CD8-positive, alpha-beta memory T cell (primary cell): Measurements from ENCODE around the gene DNAJC6. TPM values are rescaled to one million over a fixed set of nuclear protein-coding genes. Genes with fewer than 3 reads are reported as not detected.

Source experiments
- CTCF ChIA-PET: fragments of 350-600 bp; sonication (Branson Sonifier 250); formaldehyde crosslinking; loops from one replicate; lab custom pipeline; 2021; ENCODE audit warnings: antibody characterized with exemption; lab: Charles Lee
- POLR2A ChIA-PET: fragments of 350-600 bp; sonication (Branson Sonifier 250); formaldehyde crosslinking; loops from one replicate; lab custom pipeline; 2021; ENCODE audit warnings: antibody characterized with exemption; lab: Charles Lee
- DNase-seq, 5 donors: peaks; one replicate each; pipeline versions ENCODE4 v3.0.0 to v3.0.0-alpha.2; 2020 to 2022; ENCODE audit warnings: mixed read lengths in 1 of 5
- H3K27ac ChIP-seq: one replicate; pipeline ENCODE4 v1.7.0; 2013; ENCODE audit warnings: low read depth, mild to moderate bottlenecking, low read length, moderate library complexity
- H3K27me3 ChIP-seq: 2 replicates; pipeline ENCODE4 v1.7.0; 2013; ENCODE audit warnings: low read length, mild to moderate bottlenecking; ENCODE audit not compliant: insufficient read depth, poor library complexity, severe bottlenecking
- H3K36me3 ChIP-seq: 2 replicates; pipeline ENCODE4 v1.7.0; 2013; ENCODE audit warnings: mild to moderate bottlenecking, low read length, moderate library complexity; ENCODE audit not compliant: insufficient read depth
- H3K4me1 ChIP-seq: 2 replicates; pipeline ENCODE4 v1.7.0; 2013; ENCODE audit warnings: mild to moderate bottlenecking, low read length, moderate library complexity; ENCODE audit not compliant: insufficient read depth
- H3K4me3 ChIP-seq: 2 replicates; pipeline ENCODE4 v1.7.0; 2013; ENCODE audit warnings: mild to moderate bottlenecking, low read length
- H3K9me3 ChIP-seq: 2 replicates; pipeline ENCODE4 v1.7.0; 2013; ENCODE audit warnings: mild to moderate bottlenecking, low read length
- H3K27ac Mint-ChIP-seq, 8 donors: one replicate each; pipeline ENCODE4 v1.8.0; 2020 to 2021; ENCODE audit warnings: mixed read lengths in 8 of 8, mild to moderate bottlenecking in 6 of 8, inconsistent platforms in 3 of 8, moderate library complexity in 3 of 8
- H3K27me3 Mint-ChIP-seq, 2 donors: one replicate each; pipeline ENCODE4 v1.8.0; 2020 to 2021; ENCODE audit warnings: mixed read lengths in 2 of 2, mild to moderate bottlenecking in 1 of 2, moderate library complexity in 1 of 2
- H3K36me3 Mint-ChIP-seq, 3 donors: one replicate each; pipeline ENCODE4 v1.8.0; 2020 to 2021; ENCODE audit warnings: mixed read lengths in 3 of 3, inconsistent platforms in 1 of 3, mild to moderate bottlenecking in 1 of 3
- H3K4me1 Mint-ChIP-seq, 3 donors: one replicate each; pipeline ENCODE4 v1.8.0; 2020 to 2021; ENCODE audit warnings: mixed read lengths in 3 of 3, inconsistent platforms in 1 of 3, mild to moderate bottlenecking in 1 of 3
- H3K4me3 Mint-ChIP-seq, 7 donors: one replicate each; pipeline ENCODE4 v1.8.0; 2020 to 2021; ENCODE audit warnings: mixed read lengths in 7 of 7, mild to moderate bottlenecking in 6 of 7, moderate library complexity in 4 of 7, inconsistent platforms in 2 of 7
- H3K9me3 Mint-ChIP-seq, 5 donors: one replicate each; pipeline ENCODE4 v1.8.0; 2020 to 2022; ENCODE audit warnings: mixed read lengths in 5 of 5, mild to moderate bottlenecking in 3 of 5, moderate library complexity in 2 of 5, inconsistent platforms in 1 of 5
- polyA plus RNA-seq: library from polyadenylated mRNA; unstranded; fragments of 300-500 nt; fragmentation: Illumina TruSeq; gene quantifications from one replicate; pipeline ENCODE4 v1.2.3, GENCODE V29; 2021
- total RNA-seq, 2 experiments: library from RNA; stranded (reverse); gene quantifications; one replicate each; pipeline ENCODE4 v1.2.3, GENCODE V29; 2021

Gene DNAJC6
- total and polyA plus RNA-seq, 3 experiments from 2014 or later = 1.0 to 5.6 (median 5.1) TPM

DNA sequence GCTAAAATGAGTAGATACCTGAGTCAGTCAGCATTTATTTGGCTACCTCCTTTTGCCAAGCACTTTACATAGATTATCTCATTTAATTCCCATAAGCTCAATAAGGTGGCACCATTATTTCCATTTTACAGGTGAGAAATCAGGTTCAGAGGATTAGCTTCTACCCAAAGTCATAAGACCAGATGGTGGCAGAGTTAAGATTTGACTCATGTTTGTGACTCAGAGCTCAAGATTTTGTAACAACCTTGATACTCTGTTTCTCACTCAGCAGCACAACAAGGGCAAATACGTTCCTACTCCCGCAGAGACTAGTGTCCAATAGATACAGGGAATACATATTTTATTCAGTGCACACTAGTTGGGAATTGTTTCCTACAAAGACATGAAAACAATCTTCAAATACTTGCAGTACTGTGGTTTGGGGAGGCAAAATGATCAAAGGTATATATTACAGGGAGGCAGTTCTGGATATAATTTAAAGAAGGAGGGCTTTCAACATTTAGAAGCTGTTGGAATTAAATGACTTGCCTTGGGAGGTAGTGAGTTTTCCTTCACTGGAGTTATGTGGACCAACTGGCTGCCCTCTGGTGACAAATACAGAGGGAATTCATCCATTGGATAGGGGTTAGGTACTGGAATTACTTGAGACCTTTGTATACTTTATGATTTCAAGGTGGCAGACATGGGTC, 114.7 kb downstream of the DNAJC6 start:
- no peak for DNase-seq
- Histone ChIP-seq H3K9me3 (no peaks in the 10 kb centered on the region), H3K36me3 (peaks cover 4% of the 10 kb centered on the region), H3K4me3 (no peak overlapping the region), H3K4me1 (peaks cover 22% of the 10 kb centered on the region), H3K27me3 (no peaks in the 10 kb centered on the region), H3K27ac (no peak overlapping the region)
- CTCF ChIA-PET = no interaction called here
- Mint-ChIP-seq H3K4me1 (peaks cover 17 to 24% (median 22%) of the 10 kb centered on the region in 3 donors), H3K27me3 (no peaks in the 10 kb centered on the region), H3K9me3 (no peaks in the 10 kb centered on the region), H3K4me3 (no peak overlapping the region), H3K36me3 (peaks cover 0 to 37% (median 12%) of the 10 kb centered on the region in 3 donors), H3K27ac (no peak overlapping the region)
- POLR2A ChIA-PET = no interaction called here

DNA sequence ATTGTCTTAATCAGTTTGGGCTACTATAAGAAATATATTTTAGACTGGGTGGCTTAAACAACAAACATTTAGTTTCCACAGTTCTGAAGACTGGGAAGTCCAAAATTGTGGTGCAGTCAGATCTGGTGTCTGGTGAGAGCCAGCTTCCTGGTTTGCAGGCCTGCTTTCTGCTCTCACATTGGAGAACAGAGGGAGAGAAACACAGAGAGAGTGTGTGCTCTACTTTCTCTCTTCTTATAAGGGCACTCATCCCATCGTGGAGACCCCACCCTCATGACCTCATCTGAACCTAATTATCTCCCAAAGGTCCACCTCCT, 115.2 kb downstream of the DNAJC6 start:
- H3K27me3 Mint-ChIP-seq = no peaks in the 10 kb centered on the region
- H3K36me3 ChIP-seq = peaks cover 4% of the 10 kb centered on the region
- H3K9me3 ChIP-seq = no peaks in the 10 kb centered on the region
- DNase-seq = no peak
- no peaks in the 10 kb centered on the region for H3K27me3 ChIP-seq
- H3K36me3 Mint-ChIP-seq = peaks cover 0 to 40% (median 12%) of the 10 kb centered on the region in 3 donors
- H3K4me1 ChIP-seq = peaks cover 17% of the 10 kb centered on the region
- POLR2A ChIA-PET = no interaction called here
- H3K4me1 Mint-ChIP-seq = peaks cover 11 to 21% (median 17%) of the 10 kb centered on the region in 3 donors
- peak overlapping the region in 3 of 8 donors; percentile 10 to 72 (median 10) for H3K27ac Mint-ChIP-seq
- CTCF ChIA-PET = no interaction called here
- H3K27ac ChIP-seq = no peak overlapping the region
- H3K9me3 Mint-ChIP-seq = no peaks in the 10 kb centered on the region
- no peak overlapping the region for H3K4me3 Mint-ChIP-seq
- H3K4me3 ChIP-seq = no peak overlapping the region

DNA sequence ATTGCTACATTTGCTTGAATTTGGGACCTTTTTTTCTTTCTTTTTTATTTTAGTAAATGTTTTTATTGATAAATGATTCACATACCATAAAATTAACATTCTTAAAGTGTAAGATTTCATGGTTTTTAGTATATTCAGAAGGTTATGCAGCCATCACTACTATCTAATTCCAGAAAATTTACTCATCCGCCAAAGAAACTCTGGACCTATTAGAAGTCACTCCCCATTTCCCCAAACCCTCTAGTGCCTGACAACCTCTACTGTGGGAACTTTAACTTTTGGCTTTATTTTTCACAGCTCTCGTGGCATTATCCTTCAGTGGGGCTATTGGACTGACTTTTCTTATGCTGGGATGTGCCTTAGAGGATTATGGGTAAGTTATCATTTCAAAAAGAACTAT, 115.7 kb downstream of the DNAJC6 start:
- no peaks in the 10 kb centered on the region for H3K27me3 Mint-ChIP-seq
- CTCF ChIA-PET = no interaction called here
- Histone ChIP-seq H3K27ac (no peak overlapping the region), H3K36me3 (peaks cover 4% of the 10 kb centered on the region), H3K4me3 (no peak overlapping the region), H3K9me3 (no peaks in the 10 kb centered on the region), H3K27me3 (no peaks in the 10 kb centered on the region), H3K4me1 (peaks cover 14% of the 10 kb centered on the region)
- H3K9me3 Mint-ChIP-seq = no peaks in the 10 kb centered on the region
- H3K4me1 Mint-ChIP-seq = peaks cover 7 to 16% (median 13%) of the 10 kb centered on the region in 3 donors
- H3K4me3 Mint-ChIP-seq = no peak overlapping the region
- peak overlapping the region in 3 of 8 donors; percentile 9 to 37 (median 17) for H3K27ac Mint-ChIP-seq
- H3K36me3 Mint-ChIP-seq = peaks cover 0 to 41% (median 16%) of the 10 kb centered on the region in 3 donors
- POLR2A ChIA-PET = no interaction called here
- DNase-seq = no peak

DNA sequence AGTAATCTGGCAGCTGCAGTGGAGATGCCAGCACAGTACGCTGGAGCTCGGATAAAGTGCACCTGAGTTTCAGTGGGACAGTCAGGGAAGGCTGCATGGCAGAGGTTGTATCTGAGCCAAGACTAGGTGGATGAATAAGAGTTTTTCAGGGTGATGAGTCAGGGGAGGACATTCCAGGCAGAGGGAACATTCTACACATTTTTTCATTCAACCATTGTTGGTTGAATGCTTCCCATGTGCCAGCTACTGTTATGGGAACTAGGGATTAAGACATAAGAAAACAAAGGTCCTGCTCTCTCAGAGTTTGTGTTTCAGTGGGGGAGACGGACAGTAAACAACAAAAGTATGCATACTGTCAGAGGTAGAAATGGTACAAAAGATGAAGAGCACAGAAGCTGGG, 116.4 kb downstream of the DNAJC6 start:
- CTCF ChIA-PET = no interaction called here
- peaks cover 4% of the 10 kb centered on the region for H3K36me3 ChIP-seq
- H3K4me3 Mint-ChIP-seq = no peak overlapping the region

DNA sequence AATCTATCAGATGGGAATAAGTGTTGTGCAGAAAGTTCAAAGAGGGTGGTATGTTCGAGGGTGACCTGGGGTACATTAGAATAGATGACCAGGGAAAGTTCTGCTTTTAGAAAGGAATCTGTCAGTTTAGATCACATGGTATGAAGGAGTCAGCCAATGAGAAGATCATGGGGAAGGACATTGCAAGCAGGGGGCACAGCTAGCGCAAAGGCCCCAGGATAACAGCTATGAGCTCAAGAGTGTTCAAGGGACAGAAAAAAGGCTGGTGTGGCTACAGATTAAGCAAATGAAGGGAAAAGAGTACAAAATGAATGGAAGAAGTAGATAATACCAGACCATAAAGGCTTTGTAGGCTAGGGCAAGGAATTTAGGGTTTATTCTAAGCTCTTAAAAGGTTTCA, 119.7 kb downstream of the DNAJC6 start:
- Mint-ChIP-seq H3K9me3 (no peaks in the 10 kb centered on the region), H3K27me3 (no peaks in the 10 kb centered on the region), H3K4me3 (no peak overlapping the region), H3K36me3 (peaks cover 0 to 60% (median 16%) of the 10 kb centered on the region in 3 donors), H3K4me1 (peaks cover 4 to 16% (median 8%) of the 10 kb centered on the region in 3 donors), H3K27ac (peak overlapping the region in 1 of 8 donors; percentile 49)
- Histone ChIP-seq H3K9me3 (no peaks in the 10 kb centered on the region), H3K27me3 (no peaks in the 10 kb centered on the region), H3K4me3 (no peak overlapping the region), H3K4me1 (no peaks in the 10 kb centered on the region), H3K27ac (no peak overlapping the region), H3K36me3 (peaks cover 4% of the 10 kb centered on the region)
- ChIA-PET CTCF (interaction anchor here (1.3 kb wide), 1 partner anchor 9 kb away, joined by 9 read pairs; the partner anchor contains the start of genes LEPR and LEPROT), POLR2A (no interaction called here)
- DNase-seq = no peak

More for the DNA sequence above, 116.4 kb downstream of the DNAJC6 start:
- Histone ChIP-seq H3K27ac (no peak overlapping the region), H3K27me3 (no peaks in the 10 kb centered on the region), H3K4me3 (no peak overlapping the region), H3K4me1 (peaks cover 14% of the 10 kb centered on the region), H3K9me3 (no peaks in the 10 kb centered on the region)
- Mint-ChIP-seq H3K36me3 (peaks cover 0 to 42% (median 16%) of the 10 kb centered on the region in 3 donors), H3K9me3 (no peaks in the 10 kb centered on the region), H3K27ac (peak overlapping the region in 3 of 8 donors; percentile 17 to 79 (median 75)), H3K4me1 (peaks cover 4 to 15% (median 10%) of the 10 kb centered on the region in 3 donors), H3K27me3 (no peaks in the 10 kb centered on the region)
- no peak for DNase-seq
- POLR2A ChIA-PET = no interaction called here

DNA sequence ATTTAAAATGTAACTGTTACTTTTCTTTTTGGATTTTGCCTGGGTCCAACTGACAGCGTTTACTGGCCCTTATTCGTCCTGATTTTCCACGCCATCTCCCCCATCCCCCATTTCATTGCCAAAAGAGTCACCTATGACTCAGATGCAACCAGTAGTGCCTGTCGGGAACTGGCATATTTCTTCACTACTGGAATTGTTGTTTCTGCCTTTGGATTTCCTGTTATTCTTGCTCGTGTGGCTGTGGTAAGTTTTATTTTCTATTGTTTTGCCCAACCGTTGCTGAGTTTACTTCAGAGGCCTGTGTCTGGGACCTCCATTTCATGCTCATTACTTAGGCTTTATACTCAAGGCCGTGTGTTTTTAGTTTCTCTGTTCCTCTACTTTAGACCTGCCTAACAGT, 120.5 kb downstream of the DNAJC6 start:
- Mint-ChIP-seq H3K36me3 (peaks cover 0 to 66% (median 19%) of the 10 kb centered on the region in 3 donors), H3K4me1 (peaks cover 4 to 10% (median 5%) of the 10 kb centered on the region in 3 donors), H3K4me3 (no peak overlapping the region), H3K27ac (peak overlapping the region in 1 of 8 donors; percentile 7), H3K9me3 (no peaks in the 10 kb centered on the region), H3K27me3 (no peaks in the 10 kb centered on the region)
- Histone ChIP-seq H3K9me3 (no peaks in the 10 kb centered on the region), H3K27ac (no peak overlapping the region), H3K4me3 (no peak overlapping the region), H3K36me3 (peaks cover 4% of the 10 kb centered on the region), H3K27me3 (no peaks in the 10 kb centered on the region), H3K4me1 (no peaks in the 10 kb centered on the region)
- DNase-seq = no peak
- ChIA-PET POLR2A (no interaction called here), CTCF (no interaction called here)

DNA sequence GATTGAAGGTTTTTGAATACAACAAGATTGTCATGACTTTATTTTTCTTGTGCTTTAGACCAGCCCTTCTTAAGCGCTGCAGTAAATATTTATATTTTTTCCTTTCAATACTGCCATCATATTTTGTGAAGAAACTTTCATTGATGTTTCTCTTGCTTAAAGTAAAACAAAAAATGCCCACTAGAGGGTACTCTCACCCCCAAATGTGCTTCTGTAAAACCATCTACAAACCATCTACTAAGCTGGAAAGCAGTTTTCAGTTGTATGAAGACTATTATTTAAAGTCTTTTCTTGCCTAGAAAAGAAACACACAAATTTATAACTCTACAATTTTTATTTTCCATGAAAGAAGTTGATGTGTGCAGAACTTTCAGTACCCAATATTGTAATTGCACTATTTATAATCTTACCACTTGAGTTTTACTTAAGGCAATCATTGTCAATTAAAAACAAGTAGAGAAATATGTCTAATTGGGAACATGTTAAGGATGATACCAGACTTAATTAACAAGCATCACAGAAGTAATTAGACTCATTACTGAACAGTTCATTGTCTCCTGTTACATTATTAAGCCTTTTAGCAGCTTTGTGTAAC, 121.9 kb downstream of the DNAJC6 start:
- H3K36me3 ChIP-seq = peaks cover 2% of the 10 kb centered on the region
- H3K27me3 Mint-ChIP-seq = no peaks in the 10 kb centered on the region
- peak in 1 of 5 donors; percentile 19 for DNase-seq
- H3K4me1 ChIP-seq = no peaks in the 10 kb centered on the region
- peaks cover 4 to 10% (median 5%) of the 10 kb centered on the region in 3 donors for H3K4me1 Mint-ChIP-seq
- peaks cover 0 to 61% (median 11%) of the 10 kb centered on the region in 3 donors for H3K36me3 Mint-ChIP-seq
- H3K27me3 ChIP-seq = no peaks in the 10 kb centered on the region
- no peak overlapping the region for H3K27ac ChIP-seq
- POLR2A ChIA-PET = no interaction called here
- H3K4me3 ChIP-seq = no peak overlapping the region
- CTCF ChIA-PET = interaction anchor here (0.8 to 2.0 kb wide), 5 partner anchors 9 to 257 kb away, joined by 3 to 9 read pairs (median 3); partner anchors contain the start of genes LEPR and LEPROT
- H3K27ac Mint-ChIP-seq = no peak overlapping the region
- no peaks in the 10 kb centered on the region for H3K9me3 Mint-ChIP-seq
- H3K9me3 ChIP-seq = no peaks in the 10 kb centered on the region
- H3K4me3 Mint-ChIP-seq = no peak overlapping the region

DNA sequence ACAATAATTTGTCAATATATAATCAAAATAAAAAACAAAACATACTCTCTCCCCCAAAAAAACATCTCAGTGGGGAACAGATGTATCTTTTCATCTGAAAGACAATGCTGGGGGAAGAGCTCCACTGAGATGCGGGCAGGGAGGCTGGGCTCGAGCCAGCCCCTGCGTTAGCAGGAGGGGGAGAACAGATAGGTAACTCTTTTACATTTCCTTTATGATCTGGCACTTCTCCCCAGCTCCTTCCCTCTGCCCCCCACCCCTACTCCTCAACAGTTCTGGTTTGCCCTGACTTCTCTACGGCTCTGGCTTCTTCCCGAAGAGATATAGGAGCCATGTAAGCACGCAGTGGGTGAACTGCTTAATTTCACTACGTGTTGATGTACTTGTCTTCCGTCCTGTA, 123.6 kb downstream of the DNAJC6 start:
- peak overlapping the region in 1 of 8 donors; percentile 7 for H3K27ac Mint-ChIP-seq
- no peak overlapping the region for H3K4me3 Mint-ChIP-seq
- no peaks in the 10 kb centered on the region for H3K27me3 Mint-ChIP-seq
- H3K4me1 Mint-ChIP-seq = peaks cover 2 to 10% (median 4%) of the 10 kb centered on the region in 3 donors
- Histone ChIP-seq H3K27me3 (no peaks in the 10 kb centered on the region), H3K27ac (no peak overlapping the region), H3K36me3 (no peaks in the 10 kb centered on the region), H3K9me3 (no peaks in the 10 kb centered on the region), H3K4me3 (no peak overlapping the region), H3K4me1 (no peaks in the 10 kb centered on the region)
- no peaks in the 10 kb centered on the region for H3K9me3 Mint-ChIP-seq
- no peak for DNase-seq
- peaks cover 0 to 47% (median 9%) of the 10 kb centered on the region in 3 donors for H3K36me3 Mint-ChIP-seq
- ChIA-PET CTCF (no interaction called here), POLR2A (no interaction called here)
